PC-9 (cell line): ENCODE results near the gene MT1F. TPM values are rescaled to one million over a fixed set of nuclear protein-coding genes. Genes with fewer than 3 reads are reported as not detected.
A peak's percentile ranks its signal among the peaks of the same experiment; 100 is the strongest.

Experiments used
- BruUV-seq: library from RNA; stranded (reverse); fragments of 400-500 nt; replicated peaks from 2 replicates; lab custom pipeline; 2021; lab: Mats Ljungman, UMichigan
- CTCF ChIA-PET: fragments of 300-600 bp; sonication (Branson Sonifier 250); formaldehyde crosslinking; loops from one replicate; lab custom pipeline; 2022; ENCODE audit warnings: antibody characterized with exemption; lab: Charles Lee
- POLR2A ChIA-PET: fragments of 300-600 bp; sonication (Branson Sonifier 250); formaldehyde crosslinking; loops from one replicate; lab custom pipeline; 2022; ENCODE audit warnings: antibody characterized with exemption; ENCODE audit not compliant: unreplicated experiment; lab: Charles Lee
- DNase-seq, 2 experiments: peaks; one replicate each; pipeline versions ENCODE4 v3.0.0 to v3.0.0-alpha.2; 2015 to 2022; ENCODE audit warnings: mixed read lengths in 1 of 2
- H2AFZ ChIP-seq: fragments of 200-600 bp; sonication (generic); 2 replicates; pipeline ENCODE4 v1.8.1; 2017; ENCODE audit warnings: antibody characterized with exemption
- H3F3A ChIP-seq: fragments of 200-600 bp; sonication (generic); 2 replicates; pipeline ENCODE4 v1.8.1; 2017; ENCODE audit warnings: antibody characterized with exemption, mild to moderate bottlenecking, low read depth; ENCODE audit not compliant: insufficient read depth
- H3K27ac ChIP-seq: fragments of 200-600 bp; sonication (generic); 2 replicates; pipeline ENCODE4 v1.6.1; 2016; ENCODE audit warnings: mixed run types
- H3K27me3 ChIP-seq: fragments of 200-600 bp; sonication (generic); 2 replicates; pipeline ENCODE4 v1.6.1; 2016; ENCODE audit warnings: low read depth, mixed run types; ENCODE audit not compliant: insufficient read depth
- H3K36me3 ChIP-seq: fragments of 200-600 bp; sonication (generic); 2 replicates; pipeline ENCODE4 v1.6.1; 2016; ENCODE audit warnings: low read depth, mixed run types
- H3K4me1 ChIP-seq: fragments of 200-600 bp; sonication (generic); replicated peaks from 2 replicates; pipeline ENCODE4 v1.6.1; 2016; ENCODE audit warnings: mixed run types; ENCODE audit not compliant: insufficient read depth
- H3K4me2 ChIP-seq: fragments of 200-600 bp; sonication (generic); 2 replicates; pipeline ENCODE4 v1.6.1; 2017; ENCODE audit warnings: mixed run types
- H3K4me3 ChIP-seq: fragments of 200-600 bp; sonication (generic); 2 replicates; pipeline ENCODE4 v1.6.1; 2016; ENCODE audit warnings: mixed run types
- H3K79me2 ChIP-seq: fragments of 200-600 bp; sonication (generic); 2 replicates; pipeline ENCODE4 v1.6.1; 2017; ENCODE audit warnings: low read depth, mixed run types
- H3K9me2 ChIP-seq: fragments of 200-600 bp; sonication (generic); 2 replicates; pipeline ENCODE4 v1.8.1; 2017; ENCODE audit warnings: mild to moderate bottlenecking; ENCODE audit not compliant: insufficient read depth
- H3K9me3 ChIP-seq: fragments of 200-600 bp; sonication (generic); 2 replicates; pipeline ENCODE4 v1.8.1; 2016; ENCODE audit warnings: low read depth; ENCODE audit not compliant: insufficient read depth
- H4K20me1 ChIP-seq: fragments of 200-600 bp; sonication (generic); 2 replicates; pipeline ENCODE4 v1.8.1; 2017; ENCODE audit not compliant: insufficient read depth
- EZH2 ChIP-seq: fragments of 200-600 bp; sonication (generic); IDR thresholded peaks from 2 replicates; pipeline ENCODE4 v1.8.0; 2017; ENCODE audit warnings: antibody characterized with exemption, low read depth
- intact Hi-C: fragments of 100-400 bp; cut with micrococcal nuclease; formaldehyde crosslinking; loops from one replicate; pipeline ENCODE4 v1.10.0; 2022; ENCODE audit not compliant: unreplicated experiment
- total RNA-seq: library from RNA; stranded (reverse); gene quantifications from 2 replicates; pipeline ENCODE4 v1.2.3, GENCODE V29; 2021
- TF ChIP-seq, protein P1 (sequence below): fragments of 200-600 bp; sonication (generic); conservative IDR thresholded peaks from 2 replicates; pipeline ENCODE4 v1.6.1; 2017; ENCODE audit warnings: mixed run types, antibody characterized with exemption, mild to moderate bottlenecking, moderate library complexity

MT1F gene
- total RNA-seq, 1 experiment from 2014 or later = 4.0 TPM

DNA sequence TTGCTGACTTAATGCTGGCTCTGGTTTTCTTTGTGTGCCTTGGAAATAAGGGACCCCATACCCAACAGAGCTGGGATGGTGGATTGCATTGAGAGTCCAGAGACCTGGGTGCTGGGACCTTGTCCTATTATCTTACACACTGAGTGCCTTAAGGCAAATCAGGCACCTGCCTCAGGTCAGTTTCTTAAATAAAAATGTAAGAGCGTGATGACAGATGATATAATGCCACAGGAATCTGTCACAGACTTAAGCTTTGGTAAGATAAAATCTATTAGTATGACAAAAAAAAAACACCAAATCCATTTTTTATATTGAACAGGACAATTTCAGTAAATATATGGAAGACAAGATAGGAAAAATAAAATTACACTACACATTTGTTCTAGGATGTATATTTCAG, 17.7 kb upstream of the MT1F start:
- Histone ChIP-seq H3K27ac (no peak overlapping the region), H3K9me3 (no peaks in the 10 kb centered on the region), H3K4me1 (peaks cover 48% of the 10 kb centered on the region), H3K36me3 (no peaks in the 10 kb centered on the region), H3K79me2 (no peaks in the 10 kb centered on the region), H4K20me1 (no peaks in the 10 kb centered on the region), H3K4me2 (0 out of 2 replicates have a peak overlapping the region, but pooled peaks have one; percentile 8), H2AFZ (no peak overlapping the region), H3F3A (peaks cover 24% of the 10 kb centered on the region), H3K4me3 (no peak overlapping the region), H3K27me3 (no peaks in the 10 kb centered on the region), H3K9me2 (no peaks in the 10 kb centered on the region)
- CTCF ChIA-PET = interaction anchor here (0.6 kb wide), 1 partner anchor 32 kb away, joined by 3 read pairs; the partner anchor contains the start of gene MT2A
- BruUV-seq = no TSS peak
- POLR2A ChIA-PET = no interaction called here
- intact Hi-C loops = loop anchor here (5.0 kb wide), 1 partner anchor 42 kb away; the partner anchor contains the start of gene MT1X
- peak in 1 of 2 experiments; percentile 80 for DNase-seq
- no peak for TF ChIP-seq EZH2
- TF ChIP-seq, protein P1, sequence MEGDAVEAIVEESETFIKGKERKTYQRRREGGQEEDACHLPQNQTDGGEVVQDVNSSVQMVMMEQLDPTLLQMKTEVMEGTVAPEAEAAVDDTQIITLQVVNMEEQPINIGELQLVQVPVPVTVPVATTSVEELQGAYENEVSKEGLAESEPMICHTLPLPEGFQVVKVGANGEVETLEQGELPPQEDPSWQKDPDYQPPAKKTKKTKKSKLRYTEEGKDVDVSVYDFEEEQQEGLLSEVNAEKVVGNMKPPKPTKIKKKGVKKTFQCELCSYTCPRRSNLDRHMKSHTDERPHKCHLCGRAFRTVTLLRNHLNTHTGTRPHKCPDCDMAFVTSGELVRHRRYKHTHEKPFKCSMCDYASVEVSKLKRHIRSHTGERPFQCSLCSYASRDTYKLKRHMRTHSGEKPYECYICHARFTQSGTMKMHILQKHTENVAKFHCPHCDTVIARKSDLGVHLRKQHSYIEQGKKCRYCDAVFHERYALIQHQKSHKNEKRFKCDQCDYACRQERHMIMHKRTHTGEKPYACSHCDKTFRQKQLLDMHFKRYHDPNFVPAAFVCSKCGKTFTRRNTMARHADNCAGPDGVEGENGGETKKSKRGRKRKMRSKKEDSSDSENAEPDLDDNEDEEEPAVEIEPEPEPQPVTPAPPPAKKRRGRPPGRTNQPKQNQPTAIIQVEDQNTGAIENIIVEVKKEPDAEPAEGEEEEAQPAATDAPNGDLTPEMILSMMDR = no peak

DNA sequence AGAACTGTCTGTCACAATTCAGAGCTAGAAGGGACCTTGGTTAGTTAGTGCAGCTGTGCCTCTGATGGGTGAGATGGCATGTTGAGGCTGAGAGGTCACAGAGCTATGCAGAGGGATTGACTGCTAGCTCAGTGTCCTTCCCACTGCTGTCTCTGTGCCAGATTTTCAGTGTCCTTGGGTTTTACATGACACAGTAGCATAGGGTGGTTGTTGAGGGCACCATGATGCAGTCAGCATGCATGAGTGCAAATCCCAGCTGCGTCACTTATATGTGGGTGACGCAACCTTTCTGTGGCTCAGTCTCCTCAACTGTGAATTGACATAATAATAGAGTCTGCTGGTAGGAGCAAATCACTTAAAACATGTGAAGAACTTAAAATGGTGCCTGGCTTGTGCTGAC, 16.6 kb upstream of the MT1F start:
- H3K27me3 ChIP-seq = no peaks in the 10 kb centered on the region

DNA sequence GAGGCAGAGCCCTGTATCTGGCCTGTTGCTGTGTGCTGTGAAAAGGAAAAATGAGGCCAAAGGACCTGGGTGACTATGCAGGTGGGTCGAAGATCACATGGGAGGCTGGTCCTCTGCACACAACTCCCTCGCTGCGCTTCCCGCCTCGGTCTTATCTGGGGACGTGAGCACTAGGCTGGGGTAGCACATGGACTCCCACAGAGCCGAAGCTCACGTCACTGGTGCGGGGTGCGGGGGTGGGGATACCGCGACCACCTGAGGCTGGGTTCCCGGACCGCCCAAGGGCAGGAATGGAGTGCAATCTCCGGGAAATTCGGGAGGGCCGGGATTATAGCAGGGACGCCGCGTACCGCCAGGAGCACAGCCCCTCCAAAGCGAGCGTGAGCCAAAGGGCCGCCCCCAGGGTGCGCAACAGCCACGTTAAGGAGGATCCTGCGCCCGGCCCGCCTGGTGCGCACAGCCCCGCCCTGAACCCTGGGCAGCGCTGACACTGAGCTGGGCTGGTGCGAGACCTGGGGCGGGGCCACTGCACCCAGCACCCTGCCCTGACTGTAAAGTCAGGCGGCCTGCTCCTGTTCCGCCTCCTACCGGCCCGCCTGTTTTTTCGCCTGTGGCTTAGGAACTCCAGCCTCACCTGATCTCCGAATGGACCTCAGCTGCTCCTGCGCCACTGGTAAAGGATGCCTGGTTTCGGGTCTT, 14.5 kb upstream of the MT1F start:
- Histone ChIP-seq H3K9me3 (no peaks in the 10 kb centered on the region), H3F3A (peaks cover 24% of the 10 kb centered on the region), H3K36me3 (no peaks in the 10 kb centered on the region), H3K4me3 (peak overlapping the region; percentile 32; the same call in 1 of the 2 replicates), H3K4me1 (peaks cover 34% of the 10 kb centered on the region), H4K20me1 (no peaks in the 10 kb centered on the region), H3K9me2 (no peaks in the 10 kb centered on the region), H3K79me2 (no peaks in the 10 kb centered on the region), H2AFZ (no peak overlapping the region), H3K4me2 (peak overlapping the region; percentile 71), H3K27ac (no peak overlapping the region), H3K27me3 (no peaks in the 10 kb centered on the region)
- BruUV-seq = no TSS peak
- no peak for TF ChIP-seq EZH2
- TF ChIP-seq, protein P1 = peak; percentile 54
- ChIA-PET POLR2A (interaction anchor here (0.5 to 0.6 kb wide), 2 partner anchors 95 to 364 kb away, joined by 4 to 6 read pairs; no protein-coding TSS in a partner anchor), CTCF (interaction anchor here (0.6 to 1.8 kb wide), 9 partner anchors 12 to 67 kb away, joined by 3 to 13 read pairs (median 3); partner anchors contain the start of gene MT2A)
- intact Hi-C loops = loop anchor here (1.0 to 5.0 kb wide), 3 partner anchors 35 to 42 kb away; partner anchors contain the start of genes MT1X and MT2A
- DNase-seq = peak; percentile 69 to 79

More for the DNA sequence above, 16.6 kb upstream of the MT1F start:
- ChIA-PET POLR2A (no interaction called here), CTCF (interaction anchor here (0.6 kb wide), 1 partner anchor 59 kb away, joined by 11 read pairs; no protein-coding TSS in a partner anchor)
- Histone ChIP-seq H3K4me2 (no peak overlapping the region), H3K4me3 (no peak overlapping the region), H4K20me1 (no peaks in the 10 kb centered on the region), H3F3A (peaks cover 24% of the 10 kb centered on the region), H3K4me1 (peaks cover 48% of the 10 kb centered on the region), H3K9me3 (no peaks in the 10 kb centered on the region), H3K27ac (no peak overlapping the region), H2AFZ (no peak overlapping the region), H3K36me3 (no peaks in the 10 kb centered on the region), H3K9me2 (no peaks in the 10 kb centered on the region), H3K79me2 (no peaks in the 10 kb centered on the region)
- no peak for DNase-seq
- intact Hi-C loops = loop anchor here (5.0 kb wide), 1 partner anchor 41 kb away; the partner anchor contains the start of gene MT1X
- TF ChIP-seq EZH2 = no peak
- TF ChIP-seq, protein P1 = no peak
- no TSS peak for BruUV-seq
